GM21528 (cell line): ENCODE measurements around the gene PSMA8.
"Not testable (repeated sequence)": the region's sequence is repeated elsewhere in the genome, so short reads cannot be mapped to it uniquely, and the experiment has no call there.

Source experiments
- ATAC-seq: cut with Tn5 transposase; IDR thresholded peaks from one replicate; pipeline ENCODE4 v1.9.1; 2021; ENCODE audit warnings: mild to moderate bottlenecking, moderate library complexity; ENCODE audit not compliant: unreplicated experiment, low FRiP score

Gene PSMA8

GRCh38 chr18:26133652-26134051 is at the start of gene PSMA8:
PSMA8 (plus strand) TSS chr18:26133869; CDS start chr18:26133966, 97 bp downstream.
- ATAC-seq, result no peak

- ATAC-seq, result no peak
These were observed 48.6 kb upstream of the PSMA8 start for GRCh38 chr18:26085056-26085455.

DNA sequence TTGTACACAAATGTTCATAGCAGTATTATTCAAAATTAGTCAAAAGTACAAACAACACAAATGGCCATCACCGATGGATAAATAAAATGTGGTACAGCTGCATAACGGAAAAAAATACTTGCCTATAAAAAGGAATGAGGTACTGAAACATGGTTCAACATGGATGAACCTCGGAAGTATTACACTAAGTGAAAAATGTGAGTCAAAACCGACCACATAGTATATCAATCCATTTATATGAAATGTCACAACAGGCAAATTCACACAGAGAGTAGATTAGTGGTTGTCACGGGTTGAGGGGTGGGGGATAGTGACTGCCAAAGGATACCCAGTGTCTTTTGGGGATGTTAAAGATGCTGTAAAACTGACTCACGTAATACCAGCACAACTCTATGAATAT is 46.7 kb upstream of the PSMA8 start:
- no peak for ATAC-seq

DNA sequence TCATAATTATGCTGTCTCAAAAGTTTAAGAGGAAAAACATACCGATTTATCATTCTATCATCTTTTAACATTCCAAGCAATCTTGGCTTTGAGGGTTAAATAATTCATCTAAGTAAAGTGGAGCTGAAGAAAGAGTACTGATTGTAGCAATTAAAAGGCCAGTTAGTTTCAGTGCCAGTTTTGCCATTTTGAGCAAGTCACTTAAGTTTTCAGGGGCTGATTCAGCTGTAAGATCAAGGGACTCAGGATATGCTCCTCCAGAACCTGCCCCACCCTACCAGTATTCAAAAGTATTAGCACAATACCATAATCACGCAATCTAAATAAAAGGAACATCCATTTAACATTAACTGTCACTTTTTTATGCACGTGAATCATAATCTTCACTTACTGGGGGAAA is 45.2 kb upstream of the PSMA8 start:
- ATAC-seq, result no peak

DNA sequence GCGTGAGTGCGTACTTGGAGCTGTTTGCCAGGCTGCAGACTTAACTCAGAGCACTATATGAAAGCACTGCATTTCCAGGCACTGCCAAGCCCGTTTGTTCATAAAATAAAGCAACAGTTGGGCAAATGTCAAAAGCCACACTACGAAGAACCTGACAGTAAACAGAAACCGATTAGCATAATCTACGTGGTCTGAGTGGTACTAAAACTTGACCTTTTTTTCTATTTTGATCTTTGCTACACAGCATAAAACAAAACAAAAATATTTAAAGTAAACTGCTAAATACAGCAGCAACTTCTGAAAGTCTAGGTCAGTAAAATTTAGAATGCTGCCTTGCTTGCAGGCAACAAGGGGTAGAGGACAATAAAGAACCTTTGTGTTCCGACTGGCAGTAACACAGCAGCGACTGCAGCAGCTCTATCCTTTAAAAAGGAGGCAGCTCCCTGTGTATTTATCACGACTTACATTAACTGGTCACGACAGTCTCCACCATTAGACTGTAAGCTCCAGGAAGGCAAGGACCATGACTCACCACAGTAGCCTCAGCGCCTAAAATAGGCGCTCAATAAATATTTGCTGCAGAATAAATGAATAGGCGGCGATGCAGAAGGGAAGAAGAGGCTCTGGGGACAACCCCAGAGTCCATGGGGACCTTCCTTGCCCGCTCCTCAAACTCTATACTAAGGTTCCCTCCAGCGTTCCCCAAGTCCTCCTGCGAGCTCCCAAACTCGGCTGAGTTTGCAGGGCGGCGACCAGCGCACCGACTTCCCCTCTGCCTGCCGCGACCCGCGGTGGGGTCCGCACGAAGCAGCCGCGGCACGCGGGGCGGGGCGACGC is 44.2 kb upstream of the PSMA8 start:
- ATAC-seq, result peak; percentile 9

DNA sequence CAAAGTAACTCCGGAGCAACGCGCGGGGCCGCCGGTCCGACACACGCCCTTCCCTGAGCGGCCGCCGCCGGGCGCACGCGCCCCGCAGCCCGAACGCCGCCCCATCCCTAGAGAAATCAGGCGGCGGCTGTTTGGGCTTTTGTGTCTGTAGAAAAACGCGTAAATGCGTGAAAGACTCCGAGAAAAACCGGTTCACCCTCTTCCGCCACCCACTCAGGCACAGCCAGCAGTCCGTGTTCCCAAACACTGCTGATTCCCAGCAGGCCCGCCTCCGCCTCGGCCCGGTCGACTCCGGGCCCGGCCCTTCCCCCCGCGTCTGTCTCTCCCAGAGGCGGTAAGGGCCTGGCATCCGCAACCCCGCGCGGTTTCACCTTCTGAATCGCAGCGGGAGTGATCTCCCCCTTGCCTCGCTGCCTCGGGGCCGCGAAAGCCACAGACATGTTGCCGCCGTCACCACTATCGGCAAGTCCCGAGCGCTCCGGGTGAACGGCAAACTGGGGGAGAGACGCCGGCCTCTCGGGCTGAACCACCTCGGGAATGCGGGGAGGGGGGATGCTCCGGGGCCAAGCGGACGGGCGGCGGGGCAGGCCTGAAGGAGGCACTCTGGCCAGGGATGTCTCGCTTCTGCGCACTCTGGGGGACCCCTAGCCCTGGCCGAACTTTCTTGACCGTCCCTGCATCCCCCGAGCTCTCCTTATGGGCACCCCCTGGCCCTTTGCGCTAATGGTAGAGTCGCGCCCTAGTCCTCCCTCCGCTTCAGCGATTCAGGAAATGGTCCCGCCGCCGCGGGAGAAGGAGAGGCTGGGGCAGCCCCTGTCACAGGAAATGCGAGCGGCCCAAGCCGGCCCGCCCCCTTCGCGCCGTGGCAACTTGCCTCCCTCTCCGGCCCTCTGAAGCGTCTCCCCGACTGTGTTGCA is 43.3 kb upstream of the PSMA8 start, which contains the start of gene SS18:
TSS of gene SS18 (minus strand) at position 484 of the 917 bp plus-strand sequence. CDS start at position 440, 44 bp downstream.
- peak; percentile 82 for ATAC-seq

DNA sequence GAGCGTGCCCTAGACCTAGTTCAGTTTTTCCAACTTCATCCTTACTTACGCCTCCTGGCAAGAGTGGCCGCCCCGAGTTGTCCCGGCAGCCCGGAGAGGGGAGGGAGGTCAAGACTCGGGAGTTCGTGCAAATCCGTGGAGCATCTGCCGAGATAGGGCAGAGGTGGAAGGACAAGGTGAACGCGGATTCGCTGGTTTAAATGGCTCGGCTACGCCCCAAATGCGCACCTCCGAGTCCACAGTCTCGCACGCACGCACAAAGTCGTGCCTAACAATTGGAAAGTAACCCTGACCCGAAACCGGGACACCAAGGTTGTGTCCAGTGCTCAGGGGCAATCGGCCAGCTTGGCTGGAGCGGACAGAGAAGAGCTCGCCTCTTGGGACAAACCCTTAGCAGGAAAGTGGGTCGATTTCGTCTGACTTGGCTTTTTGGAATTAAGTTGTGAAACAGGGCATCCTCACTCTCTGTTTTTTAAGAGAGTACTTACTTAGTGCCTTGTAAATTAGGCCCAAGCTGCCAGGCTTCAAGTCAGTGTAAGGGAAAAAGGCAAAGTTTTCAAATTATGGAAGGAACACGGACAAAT is 42.5 kb upstream of the PSMA8 start:
- ATAC-seq, result peak; percentile 48

DNA sequence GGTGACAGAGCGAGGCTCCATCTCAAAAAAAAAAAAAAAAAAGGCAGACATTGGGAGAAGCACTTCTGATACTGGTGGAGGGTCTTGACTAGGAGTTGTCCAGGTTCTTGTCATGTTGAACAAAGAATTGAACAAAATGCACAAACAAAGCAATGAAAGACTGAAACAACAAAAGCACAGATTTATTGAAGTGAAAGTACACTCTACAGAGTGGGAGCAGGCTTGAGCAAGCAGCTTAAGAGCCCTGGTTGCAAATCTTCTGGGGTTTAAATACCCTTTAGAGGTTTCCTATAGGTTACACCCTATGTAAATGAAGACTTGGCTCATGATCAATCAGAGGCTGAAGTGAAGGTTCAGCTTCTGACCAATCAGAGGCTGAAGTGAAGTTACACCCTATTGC is 36.8 kb upstream of the PSMA8 start:
- ATAC-seq, result no peak

DNA sequence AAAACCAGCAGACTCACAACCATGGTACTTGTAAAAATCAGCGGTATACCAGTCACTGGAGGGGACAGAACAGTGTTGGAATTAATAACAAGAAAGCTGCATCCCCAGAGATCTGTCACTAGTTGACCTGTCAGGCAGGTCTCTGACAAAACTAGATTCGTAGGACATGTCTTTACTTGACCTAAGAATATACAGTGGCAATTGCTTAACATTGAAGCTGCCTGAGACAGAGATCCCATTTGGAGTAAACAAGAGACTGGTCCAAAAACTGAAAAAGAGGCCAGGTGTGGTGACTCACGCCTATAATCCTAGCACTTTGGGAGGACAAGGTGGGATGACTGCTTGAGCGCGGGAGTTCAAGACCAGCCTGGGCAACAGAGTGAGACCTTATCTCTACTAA is 36.1 kb upstream of the PSMA8 start:
- no peak for ATAC-seq

DNA sequence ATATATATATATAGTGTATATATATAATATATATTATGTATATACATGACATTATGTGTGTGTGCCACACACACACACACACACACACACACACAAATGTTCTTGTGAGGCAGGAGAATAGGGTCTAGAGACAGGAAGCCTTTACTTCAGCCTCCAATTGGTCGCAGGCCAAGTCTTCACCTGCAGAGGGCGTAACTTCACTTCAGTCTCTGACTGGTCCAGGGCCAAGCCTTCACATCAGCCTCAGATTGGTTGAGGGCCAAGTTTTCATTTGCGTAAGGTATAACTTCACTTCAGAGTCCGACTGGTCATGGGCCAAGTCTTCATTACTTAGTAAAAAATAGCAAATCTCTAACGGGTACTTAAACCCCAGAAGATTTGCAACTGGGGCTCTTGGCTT is 30.1 kb upstream of the PSMA8 start:
- ATAC-seq, result no peak

DNA sequence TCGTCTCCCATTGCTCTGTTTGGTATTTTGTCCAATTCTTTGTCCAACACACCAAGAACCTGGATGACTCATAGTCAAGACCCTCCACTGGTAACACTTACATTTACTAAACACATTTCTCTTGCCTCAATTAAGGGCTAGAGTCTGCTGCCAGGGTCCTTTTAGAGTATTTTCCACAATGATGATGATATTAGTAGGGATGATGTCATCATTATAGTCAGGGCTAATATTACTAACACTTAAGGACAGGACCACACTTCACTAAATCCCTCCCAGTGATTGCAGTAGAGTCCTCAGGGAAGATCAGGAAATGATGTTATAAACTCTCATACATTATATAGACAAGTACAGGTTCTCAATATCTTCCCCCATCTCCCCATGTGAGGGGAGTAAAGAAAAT is 29.6 kb upstream of the PSMA8 start:
- ATAC-seq, result no peak

DNA sequence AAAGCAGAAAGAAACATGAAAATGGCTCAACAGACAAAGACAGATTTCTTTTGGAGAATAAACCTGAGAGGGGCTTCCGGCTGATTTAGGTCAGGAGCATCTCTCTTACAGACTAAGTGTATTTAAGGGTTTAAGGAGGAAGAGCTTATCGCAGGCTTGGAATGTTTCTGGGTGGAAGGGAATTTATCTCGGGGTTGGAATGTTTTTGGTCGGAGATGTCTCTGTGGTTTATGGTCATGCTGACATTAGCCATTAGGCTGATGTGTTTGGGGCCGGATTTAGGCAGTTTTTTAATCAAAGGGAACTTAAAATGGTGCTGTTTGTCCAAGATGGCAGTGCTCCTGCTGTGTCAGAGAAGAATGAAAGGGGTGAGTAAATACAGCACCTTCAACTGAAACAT is 14.4 kb upstream of the PSMA8 start:
- no peak for ATAC-seq

DNA sequence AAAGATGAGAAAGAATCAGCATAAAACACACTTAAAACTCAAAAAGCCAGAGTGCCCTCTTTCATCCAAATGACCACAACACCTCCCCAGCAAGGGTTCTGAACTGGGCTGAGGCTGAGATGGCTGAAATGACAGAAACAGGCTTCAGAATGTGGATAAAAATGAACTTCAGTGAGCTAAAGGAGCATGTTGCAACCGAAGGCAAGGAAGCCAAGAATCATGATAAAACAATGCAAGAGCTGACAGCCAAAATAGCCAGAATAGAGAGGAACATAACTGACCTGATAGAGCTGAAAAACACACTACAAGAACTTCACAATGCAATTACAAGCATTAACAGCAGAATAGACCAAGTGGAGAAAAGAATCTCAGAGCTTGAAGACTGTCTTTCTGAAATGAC is 12.2 kb upstream of the PSMA8 start:
- ATAC-seq, result no peak

DNA sequence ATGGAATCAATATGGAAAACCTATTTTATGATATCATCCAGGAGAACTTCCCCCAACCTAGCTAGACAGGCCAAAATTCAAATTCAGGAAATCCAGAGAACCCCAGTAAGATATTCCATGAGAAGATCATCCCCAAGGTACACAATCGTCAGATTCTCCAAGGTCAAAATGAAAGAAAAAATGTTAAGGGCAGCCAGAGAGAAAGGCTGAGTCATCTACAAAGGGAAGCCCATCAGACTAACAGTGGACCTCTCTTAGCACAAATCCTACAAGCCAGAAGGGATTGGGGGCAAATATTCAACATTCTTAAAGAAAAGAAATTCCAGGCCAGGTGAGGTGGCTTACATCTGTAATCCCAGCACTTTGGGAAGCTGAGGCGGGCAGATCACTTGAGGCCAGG is 11.7 kb upstream of the PSMA8 start:
- not testable (repeated sequence) for ATAC-seq

DNA sequence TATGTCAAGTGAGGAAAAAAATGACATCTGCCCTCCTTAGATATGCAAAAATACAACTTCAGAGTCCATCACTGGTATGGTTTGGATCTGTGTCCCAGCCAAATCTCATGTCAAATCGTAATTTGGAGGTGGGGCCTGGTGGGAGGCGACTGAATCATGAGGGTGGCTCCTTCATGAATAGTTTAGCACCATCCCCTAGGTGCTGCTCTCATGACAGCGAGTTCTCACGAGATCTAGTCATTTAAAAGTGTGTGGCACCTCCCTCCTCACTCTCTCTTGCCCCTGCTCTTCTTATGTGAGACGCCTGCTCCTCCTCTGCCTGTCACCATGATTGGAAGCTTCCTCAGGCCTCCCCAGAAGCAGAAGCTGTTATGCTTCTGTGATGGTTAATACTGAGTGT is 5.9 kb upstream of the PSMA8 start:
- ATAC-seq, result no peak

- not testable (repeated sequence) for ATAC-seq
These were observed 5.5 kb upstream of the PSMA8 start for GRCh38 chr18:26128192-26128591.

- no peak for ATAC-seq
These were observed 438 bp downstream of the PSMA8 start for GRCh38 chr18:26134107-26134506.

DNA sequence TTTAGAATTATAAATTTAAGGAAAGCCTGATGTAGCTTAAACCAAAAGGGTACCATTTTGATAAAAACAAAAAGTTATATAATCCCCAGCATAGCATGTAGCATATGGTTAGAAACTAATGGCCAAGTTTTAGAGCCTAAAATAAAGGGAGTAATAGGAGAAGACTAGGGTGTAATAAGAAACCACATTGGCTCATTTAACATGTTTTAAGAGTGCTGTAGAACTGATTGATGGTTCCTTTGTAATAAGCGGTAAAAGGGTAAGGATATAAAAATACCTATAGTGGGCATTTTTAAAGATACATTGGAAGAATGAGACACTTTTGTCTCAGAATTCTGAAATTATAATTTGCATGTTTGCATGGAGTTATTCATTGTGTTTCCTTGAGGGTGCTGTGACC is 1.9 kb downstream of the PSMA8 start:
- ATAC-seq, result no peak

DNA sequence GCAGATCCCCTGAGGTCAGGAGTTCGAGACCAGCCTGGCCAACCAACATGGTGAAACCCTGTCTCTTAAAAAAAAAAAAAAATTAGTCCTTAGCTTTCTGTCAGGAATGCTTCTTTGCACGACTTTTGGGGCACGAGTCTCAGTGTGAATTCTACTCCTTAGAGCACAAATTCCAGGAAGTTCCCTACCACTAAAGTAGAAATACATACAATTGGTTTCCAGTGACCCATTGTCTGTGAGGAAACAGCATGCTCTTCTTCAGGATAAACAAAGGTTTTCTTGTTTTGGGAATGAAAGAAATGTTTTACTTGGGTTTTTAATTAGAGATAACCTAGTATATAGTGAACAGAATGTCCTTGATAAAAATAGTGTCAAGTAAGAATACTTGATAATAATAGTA is 23.7 kb downstream of the PSMA8 start:
- ATAC-seq, result no peak

- no peak for ATAC-seq
These were observed 25.7 kb downstream of the PSMA8 start for GRCh38 chr18:26159353-26159752.

GRCh38 chr18:26164571-26164970 is 30.9 kb downstream of the PSMA8 start:
- no peak for ATAC-seq
